Thyroid gland (tissue), 4 donors: ENCODE measurements around the gene UBE2I.

ENCODE experiments used
- CTCF ChIP-seq, 6 experiments: fragments of 200-600 bp in 3 of 6; fragments of 450-650 bp in 3 of 6; sonication (generic) in 3 of 6; IDR thresholded peaks; one replicate each; pipeline ENCODE4 v1.5.1; 2016 to 2019; ENCODE audit warnings: antibody characterized with exemption in 6 of 6, mild to moderate bottlenecking in 2 of 6, inconsistent platforms in 1 of 6, moderate library complexity in 1 of 6
- POLR2A ChIP-seq, 2 donors: fragments of 450-650 bp; IDR thresholded peaks; one replicate each; pipeline ENCODE4 v1.6.1; 2017; ENCODE audit warnings: antibody characterized with exemption in 2 of 2, mild to moderate bottlenecking in 2 of 2, moderate library complexity in 1 of 2

DNA sequence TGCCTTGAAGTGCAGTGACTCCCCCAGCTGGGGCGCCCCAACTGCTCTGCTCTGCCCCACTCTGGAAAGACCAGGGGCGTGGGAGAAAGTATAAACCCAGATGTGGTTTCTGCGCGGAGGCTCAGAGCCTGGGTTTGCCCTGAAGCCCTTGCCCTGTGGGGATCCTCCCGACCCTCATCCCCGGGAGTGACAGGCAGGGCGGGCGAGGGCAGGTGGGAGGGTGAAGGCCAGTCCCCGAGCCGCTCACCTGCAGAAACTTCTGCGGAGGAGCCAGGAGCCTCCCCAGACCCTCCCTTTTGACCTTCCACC lies 49.7 kb upstream of the UBE2I start:
- TF ChIP-seq CTCF (IDR thresholded peaks at IDR 0.05) (no peak), POLR2A (IDR thresholded peaks at IDR 0.05) (no peak)
